Measurements from ENCODE around the gene ANO6.

- TF ChIP-seq CTCF (conservative IDR thresholded peaks at IDR 0.05; ENCODE audit: low read depth, low read length) = no peak; the same call in 1 of the 2 replicates
- no peak for TF ChIP-seq POLR2A (IDR thresholded peaks at IDR 0.05; ENCODE audit: low read depth, low read length)
- no peak for TF ChIP-seq CEBPB (IDR thresholded peaks at IDR 0.05; ENCODE audit: low read depth, low read length)
- TF ChIP-seq RCOR1 (IDR thresholded peaks at IDR 0.05; ENCODE audit: insufficient replicate concordance, low read length) = no peak
- no peak for TF ChIP-seq FOS (IDR thresholded peaks at IDR 0.05; ENCODE audit: low read depth, low read length)
- no peak for TF ChIP-seq BHLHE40 (IDR thresholded peaks at IDR 0.05; ENCODE audit: low read depth, low read length)
- TF ChIP-seq USF2 (IDR thresholded peaks at IDR 0.05; ENCODE audit: low read depth, low read length) = no peak
These were observed 1.0 kb upstream of the ANO6 start for GRCh38 chr12:45214749-45215418.

All from IMR-90 (cell line).